Osteoblast (primary cell): ENCODE results near the gene SERP1. TPM values are rescaled to one million over a fixed set of nuclear protein-coding genes. Genes with fewer than 3 reads are reported as not detected.
A peak's percentile ranks its signal among the peaks of the same experiment; 100 is the strongest.
"Not testable (repeated sequence)": the region's sequence is repeated elsewhere in the genome, so short reads cannot be mapped to it uniquely, and the experiment has no call there.

Experiments
- DNase-seq: peaks from one replicate; pipeline ENCODE4 v3.0.0; 2011; ENCODE audit warnings: low spot score, mixed read lengths; ENCODE audit not compliant: insufficient read length; ENCODE audit errors: missing footprints
- H2AFZ ChIP-seq: 2 replicates; pipeline ENCODE4 v1.6.0; 2011; ENCODE audit warnings: mild to moderate bottlenecking, low read length
- H3K27ac ChIP-seq: 2 replicates; pipeline ENCODE4 v1.5.1; 2011; ENCODE audit warnings: mild to moderate bottlenecking, low read depth, low read length, moderate library complexity
- H3K27me3 ChIP-seq: 2 replicates; pipeline ENCODE4 v1.6.0; 2012; ENCODE audit warnings: mild to moderate bottlenecking, control low read depth, inconsistent platforms, low read length, moderate library complexity; ENCODE audit not compliant: insufficient read depth
- H3K36me3 ChIP-seq: 2 replicates; pipeline ENCODE4 v1.5.1; 2011; ENCODE audit warnings: mild to moderate bottlenecking, low read length, control low read depth, moderate library complexity; ENCODE audit not compliant: insufficient read depth
- H3K4me1 ChIP-seq: 2 replicates; pipeline ENCODE4 v1.5.1; 2011; ENCODE audit warnings: mild to moderate bottlenecking, low read length, control low read depth, moderate library complexity; ENCODE audit not compliant: insufficient read depth
- H3K4me2 ChIP-seq: 2 replicates; pipeline ENCODE4 v1.6.0; 2011; ENCODE audit warnings: mild to moderate bottlenecking, low read length; ENCODE audit not compliant: insufficient read depth
- H3K4me3 ChIP-seq: fragments of 200-600 bp; sonication (generic); 3 replicates; pipeline ENCODE4 v1.5.1; 2012; ENCODE audit warnings: mild to moderate bottlenecking, low read length, inconsistent platforms; ENCODE audit not compliant: insufficient read depth
- H3K79me2 ChIP-seq: 2 replicates; pipeline ENCODE4 v1.6.0; 2012; ENCODE audit warnings: mild to moderate bottlenecking, low read length, control low read depth, inconsistent platforms; ENCODE audit not compliant: insufficient read depth
- H3K9me3 ChIP-seq: 2 replicates; pipeline ENCODE4 v1.5.1; 2011; ENCODE audit warnings: low read depth, low read length, control low read depth
- H4K20me1 ChIP-seq: 2 replicates; pipeline ENCODE4 v1.6.0; 2012; ENCODE audit warnings: mild to moderate bottlenecking, low read length, control low read depth; ENCODE audit not compliant: insufficient read depth
- total RNA-seq: library from RNA; depleted of rRNA; stranded (reverse); fragments of >200 nt; gene quantifications from 2 replicates; pipeline ENCODE4 v1.2.3, GENCODE V29; 2012
- TF ChIP-seq, protein P1 (sequence below): IDR thresholded peaks from 2 replicates; pipeline ENCODE4 v1.5.1; 2011; ENCODE audit warnings: mild to moderate bottlenecking, low read depth, low read length, moderate library complexity; ENCODE audit errors: extremely low read depth

SERP1 gene
- total RNA-seq, 1 donor: 124 TPM

DNA sequence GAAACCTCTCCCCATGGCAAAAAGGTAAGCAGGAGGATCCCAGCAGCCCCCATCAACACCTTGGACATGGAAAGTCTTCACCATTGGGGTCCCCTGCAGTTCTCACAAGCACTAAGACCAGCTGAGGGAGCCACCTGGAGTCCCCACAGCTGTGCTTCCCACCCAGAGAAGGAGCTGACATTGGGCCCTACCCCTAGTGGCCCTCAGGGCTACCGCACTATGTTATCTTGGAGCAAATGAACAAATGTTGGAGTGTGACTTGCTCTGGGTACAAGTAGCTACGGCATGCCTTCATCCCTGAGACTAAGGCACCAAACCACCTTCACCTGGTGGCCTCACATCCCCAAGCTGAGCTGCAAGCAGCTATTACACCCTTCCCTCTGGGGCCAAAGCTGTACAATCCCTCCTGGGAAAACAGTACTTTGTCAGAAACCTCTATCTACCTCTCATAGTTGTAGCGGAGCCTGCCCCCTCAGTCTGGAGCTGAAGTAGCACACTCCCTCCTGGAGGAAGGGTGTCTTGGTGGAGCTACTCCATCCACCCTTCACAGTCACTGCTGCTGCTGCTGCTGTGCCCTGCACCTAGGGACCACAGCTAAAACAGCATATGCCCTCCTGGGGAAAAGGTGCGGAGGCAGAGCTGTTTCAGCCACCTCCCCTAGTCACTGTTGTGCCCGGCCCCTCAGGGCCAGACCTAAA is 42.7 kb downstream of the SERP1 start:
- Histone ChIP-seq H3K4me1 (no peaks in the 10 kb centered on the region), H3K27me3 (no peaks in the 10 kb centered on the region), H3K36me3 (no peaks in the 10 kb centered on the region), H3K4me3 (no peak overlapping the region), H4K20me1 (no peaks in the 10 kb centered on the region), H3K4me2 (no peak overlapping the region), H2AFZ (no peak overlapping the region), H3K79me2 (no peaks in the 10 kb centered on the region), H3K9me3 (no peaks in the 10 kb centered on the region), H3K27ac (no peak overlapping the region)
- peak; percentile 34 for DNase-seq
- TF ChIP-seq, protein P1, sequence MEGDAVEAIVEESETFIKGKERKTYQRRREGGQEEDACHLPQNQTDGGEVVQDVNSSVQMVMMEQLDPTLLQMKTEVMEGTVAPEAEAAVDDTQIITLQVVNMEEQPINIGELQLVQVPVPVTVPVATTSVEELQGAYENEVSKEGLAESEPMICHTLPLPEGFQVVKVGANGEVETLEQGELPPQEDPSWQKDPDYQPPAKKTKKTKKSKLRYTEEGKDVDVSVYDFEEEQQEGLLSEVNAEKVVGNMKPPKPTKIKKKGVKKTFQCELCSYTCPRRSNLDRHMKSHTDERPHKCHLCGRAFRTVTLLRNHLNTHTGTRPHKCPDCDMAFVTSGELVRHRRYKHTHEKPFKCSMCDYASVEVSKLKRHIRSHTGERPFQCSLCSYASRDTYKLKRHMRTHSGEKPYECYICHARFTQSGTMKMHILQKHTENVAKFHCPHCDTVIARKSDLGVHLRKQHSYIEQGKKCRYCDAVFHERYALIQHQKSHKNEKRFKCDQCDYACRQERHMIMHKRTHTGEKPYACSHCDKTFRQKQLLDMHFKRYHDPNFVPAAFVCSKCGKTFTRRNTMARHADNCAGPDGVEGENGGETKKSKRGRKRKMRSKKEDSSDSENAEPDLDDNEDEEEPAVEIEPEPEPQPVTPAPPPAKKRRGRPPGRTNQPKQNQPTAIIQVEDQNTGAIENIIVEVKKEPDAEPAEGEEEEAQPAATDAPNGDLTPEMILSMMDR: no peak

DNA sequence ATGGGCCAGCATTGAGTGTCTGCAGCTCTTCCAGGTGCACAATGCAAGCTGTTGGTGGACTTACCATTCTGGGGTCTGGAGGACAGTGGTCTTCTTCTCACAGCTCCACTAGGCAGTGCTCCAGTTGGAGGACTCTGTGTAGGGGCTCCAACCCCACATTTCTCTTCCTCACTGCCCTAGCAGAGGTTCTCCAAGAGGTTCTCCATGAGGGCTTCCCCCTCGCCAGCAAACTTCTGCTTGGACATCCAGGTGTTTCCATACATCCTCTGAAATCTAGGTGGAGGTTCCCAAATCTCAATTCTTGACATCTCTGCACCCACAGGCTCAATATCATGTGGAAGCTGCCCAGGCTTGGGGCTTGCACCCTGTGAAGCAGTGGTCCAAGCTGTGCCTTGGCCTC is 45.3 kb downstream of the SERP1 start:
- H3K4me2 ChIP-seq, H3K79me2 ChIP-seq, H3K4me1 ChIP-seq, H3K9me3 ChIP-seq, H3K4me3 ChIP-seq, H3K36me3 ChIP-seq, H2AFZ ChIP-seq, H4K20me1 ChIP-seq, DNase-seq, H3K27ac ChIP-seq, H3K27me3 ChIP-seq: not testable (repeated sequence)

DNA sequence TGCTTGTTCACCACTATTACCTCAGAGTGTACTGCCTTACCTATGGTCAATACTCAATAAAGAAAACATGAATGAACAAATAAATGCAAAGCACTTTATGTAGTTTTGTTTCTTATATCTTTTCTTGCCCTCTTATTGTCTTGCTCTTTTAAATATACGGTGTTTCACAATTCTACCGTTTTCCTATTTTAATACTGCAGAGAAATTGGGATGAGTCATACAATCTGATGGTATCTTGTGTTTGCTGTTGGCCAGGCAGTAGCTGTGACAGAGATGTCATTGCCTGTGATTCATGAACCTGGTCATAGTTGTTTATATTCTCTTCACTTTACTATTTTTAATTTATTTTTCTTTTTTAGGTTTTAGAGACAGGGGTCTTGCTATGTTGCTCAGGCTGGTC is 48.3 kb downstream of the SERP1 start:
- TF ChIP-seq, protein P1: no peak
- Histone ChIP-seq H4K20me1 (no peaks in the 10 kb centered on the region), H3K36me3 (no peaks in the 10 kb centered on the region), H2AFZ (no peak overlapping the region), H3K4me3 (no peak overlapping the region), H3K79me2 (peaks cover 5% of the 10 kb centered on the region), H3K4me2 (no peak overlapping the region), H3K27ac (no peak overlapping the region), H3K27me3 (no peaks in the 10 kb centered on the region), H3K4me1 (peaks cover 5% of the 10 kb centered on the region), H3K9me3 (no peaks in the 10 kb centered on the region)
- peak; percentile 52 for DNase-seq

DNA sequence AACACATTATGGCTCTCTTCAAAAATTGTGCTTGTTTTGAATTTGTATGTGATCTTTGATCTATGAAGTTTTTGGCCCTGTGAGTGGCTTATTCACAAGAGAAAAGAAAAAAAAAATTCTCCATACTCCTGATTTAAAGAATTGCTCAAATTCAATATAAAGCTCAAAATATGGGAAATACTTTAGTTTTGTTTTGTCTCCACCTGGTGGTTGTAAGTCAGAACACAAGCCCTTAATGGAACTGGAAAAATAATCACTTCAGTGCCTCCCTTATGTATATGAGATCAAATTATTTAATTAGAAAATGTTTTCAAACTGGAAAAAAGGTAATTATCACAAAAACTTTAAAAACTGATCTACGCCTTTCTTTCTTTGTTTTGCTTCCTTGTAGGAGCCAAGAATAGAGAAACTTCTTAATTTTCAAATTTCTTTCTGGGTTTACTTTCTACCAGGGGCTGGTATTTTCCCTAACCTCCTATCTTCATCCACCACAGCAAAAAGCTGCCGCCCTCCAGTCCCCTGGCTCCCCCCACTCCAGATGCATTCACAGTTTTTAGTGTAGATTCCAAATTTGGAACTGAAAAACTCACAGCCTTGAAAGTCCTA is 50.6 kb downstream of the SERP1 start:
- Histone ChIP-seq H3K9me3 (no peaks in the 10 kb centered on the region), H3K4me3 (no peak overlapping the region), H3K27me3 (no peaks in the 10 kb centered on the region), H4K20me1 (no peaks in the 10 kb centered on the region), H3K4me1 (peaks cover 5% of the 10 kb centered on the region), H3K36me3 (no peaks in the 10 kb centered on the region), H2AFZ (no peak overlapping the region), H3K27ac (peak overlapping the region; percentile 25), H3K4me2 (no peak overlapping the region), H3K79me2 (peaks cover 5% of the 10 kb centered on the region)
- TF ChIP-seq, protein P1: peak; percentile 72
- peak; percentile 39 for DNase-seq
